Hepatocyte (in vitro differentiated cells): ENCODE data around the gene CCDC85C. TPM values are rescaled to one million over a fixed set of nuclear protein-coding genes. Genes with fewer than 3 reads are reported as not detected.

Source experiments
- DNase-seq: peaks from one replicate; pipeline ENCODE4 v3.0.0-alpha.2; 2016; ENCODE audit warnings: low spot score
- H2AFZ ChIP-seq: fragments of 200-600 bp; sonication (generic); 2 replicates; pipeline ENCODE4 v1.6.0; 2016; ENCODE audit warnings: antibody characterized with exemption, mild to moderate bottlenecking
- H3K27ac ChIP-seq: fragments of 200-600 bp; sonication (generic); 2 replicates; pipeline ENCODE4 v1.5.1; 2016; ENCODE audit warnings: mild to moderate bottlenecking
- H3K27me3 ChIP-seq: fragments of 200-600 bp; sonication (generic); 2 replicates; pipeline ENCODE4 v1.6.1; 2016
- H3K36me3 ChIP-seq: fragments of 200-600 bp; sonication (generic); replicated peaks from 2 replicates; pipeline ENCODE4 v1.5.1; 2016; ENCODE audit warnings: low read depth; ENCODE audit not compliant: insufficient read depth
- H3K4me1 ChIP-seq: fragments of 200-600 bp; sonication (generic); 2 replicates; pipeline ENCODE4 v1.5.1; 2016; ENCODE audit warnings: mild to moderate bottlenecking, moderate library complexity; ENCODE audit not compliant: insufficient read depth
- H3K4me2 ChIP-seq: fragments of 200-600 bp; sonication (generic); 2 replicates; pipeline ENCODE4 v1.6.0; 2016
- H3K4me3 ChIP-seq: fragments of 200-600 bp; sonication (generic); 2 replicates; pipeline ENCODE4 v1.5.1; 2016; ENCODE audit warnings: mild to moderate bottlenecking
- H3K79me2 ChIP-seq: fragments of 200-600 bp; sonication (generic); 2 replicates; pipeline ENCODE4 v1.6.0; 2017; ENCODE audit warnings: mild to moderate bottlenecking
- H3K9me2 ChIP-seq: fragments of 200-600 bp; sonication (generic); replicated peaks from 2 replicates; pipeline ENCODE4 v1.6.0; 2017; ENCODE audit warnings: mild to moderate bottlenecking; ENCODE audit not compliant: insufficient read depth
- H3K9me3 ChIP-seq: fragments of 200-600 bp; sonication (generic); 2 replicates; pipeline ENCODE4 v1.5.1; 2016; ENCODE audit warnings: low read depth, mild to moderate bottlenecking
- H4K20me1 ChIP-seq: fragments of 200-600 bp; sonication (generic); 2 replicates; pipeline ENCODE4 v1.6.0; 2016; ENCODE audit warnings: mild to moderate bottlenecking; ENCODE audit not compliant: insufficient read depth, poor library complexity, severe bottlenecking
- CTCF ChIP-seq: fragments of 200-600 bp; sonication (generic); IDR thresholded peaks from 2 replicates; pipeline ENCODE4 v1.5.1; 2016; ENCODE audit warnings: antibody characterized with exemption, mild to moderate bottlenecking; ENCODE audit not compliant: poor library complexity
- EZH2 ChIP-seq: fragments of 200-600 bp; sonication (generic); IDR thresholded peaks from 2 replicates; pipeline ENCODE4 v1.6.1; 2016; ENCODE audit warnings: antibody characterized with exemption, mild to moderate bottlenecking, borderline replicate concordance
- EZH2phosphoT487 ChIP-seq: fragments of 200-600 bp; sonication (generic); IDR thresholded peaks from one replicate; pipeline ENCODE4 v1.6.1; 2018; ENCODE audit warnings: antibody characterized with exemption, mild to moderate bottlenecking, low read depth, moderate library complexity; ENCODE audit not compliant: unreplicated experiment, severe bottlenecking
- WGBS: methylation state at CpG from one replicate; pipeline ENCODE4 v1.1.6; 2016; ENCODE audit warnings: low lambda C conversion rate; ENCODE audit errors: missing lambda C conversion rate; 5-methylcytosine and 5-hydroxymethylcytosine counted together
- polyA plus RNA-seq: library from polyadenylated mRNA; unstranded; fragments of >200 nt; fragmentation: Nextera tagmentation; extraction: Ambion mirVana; gene quantifications from 2 replicates; pipeline ENCODE4 v1.2.1, GENCODE V29; 2016
- total RNA-seq: library from RNA; depleted of rRNA; stranded (reverse); fragments of >200 nt; gene quantifications from 2 replicates; pipeline ENCODE4 v1.2.3, GENCODE V29; 2014

The CCDC85C gene
- total and polyA plus RNA-seq, 2 experiments from 2014 or later, result 37.8 to 47.2 TPM

DNA sequence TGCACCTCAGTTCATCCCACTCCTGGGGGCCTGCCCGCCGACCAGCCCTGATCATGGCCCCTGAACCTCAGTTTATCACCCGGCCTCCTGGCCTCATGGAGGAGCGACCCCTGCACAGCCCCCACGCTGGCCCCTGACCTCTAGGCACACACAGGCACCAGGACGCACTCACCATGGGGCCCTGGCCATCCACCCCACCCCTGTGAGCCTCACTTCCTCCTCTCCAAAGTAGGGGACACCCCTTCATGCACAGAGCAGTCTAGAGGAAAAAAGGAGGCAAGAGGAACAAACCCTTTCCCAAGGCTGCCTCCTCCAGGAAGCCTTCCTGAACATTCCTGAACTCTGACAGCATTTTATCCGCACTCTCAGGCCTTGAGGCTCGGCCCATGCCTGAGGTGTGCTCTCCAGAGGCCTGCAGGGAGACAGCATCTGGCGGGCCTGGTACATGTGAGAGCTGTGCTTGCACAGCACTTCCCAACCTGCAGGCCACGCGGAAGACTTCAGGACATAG lies 83.4 kb downstream of the CCDC85C start:
- TF ChIP-seq CTCF, result no peak
- TF ChIP-seq EZH2phosphoT487, result no peak
- TF ChIP-seq EZH2, result no peak
- H4K20me1 ChIP-seq, result peaks cover 38% of the 10 kb centered on the region
- H3K4me2 ChIP-seq, result no peak overlapping the region
- no peak overlapping the region for H2AFZ ChIP-seq
- H3K4me3 ChIP-seq, result no peak overlapping the region
- H3K79me2 ChIP-seq, result peaks cover 47% of the 10 kb centered on the region
- H3K4me1 ChIP-seq, result peaks cover 36% of the 10 kb centered on the region
- no peak for DNase-seq
- no peaks in the 10 kb centered on the region for H3K9me3 ChIP-seq
- H3K27me3 ChIP-seq, result no peaks in the 10 kb centered on the region
- no peaks in the 10 kb centered on the region for H3K36me3 ChIP-seq
- H3K9me2 ChIP-seq, result no peaks in the 10 kb centered on the region
- 78% methylated on average over 9 of the region's 11 CpGs for WGBS
- H3K27ac ChIP-seq, result no peak overlapping the region

DNA sequence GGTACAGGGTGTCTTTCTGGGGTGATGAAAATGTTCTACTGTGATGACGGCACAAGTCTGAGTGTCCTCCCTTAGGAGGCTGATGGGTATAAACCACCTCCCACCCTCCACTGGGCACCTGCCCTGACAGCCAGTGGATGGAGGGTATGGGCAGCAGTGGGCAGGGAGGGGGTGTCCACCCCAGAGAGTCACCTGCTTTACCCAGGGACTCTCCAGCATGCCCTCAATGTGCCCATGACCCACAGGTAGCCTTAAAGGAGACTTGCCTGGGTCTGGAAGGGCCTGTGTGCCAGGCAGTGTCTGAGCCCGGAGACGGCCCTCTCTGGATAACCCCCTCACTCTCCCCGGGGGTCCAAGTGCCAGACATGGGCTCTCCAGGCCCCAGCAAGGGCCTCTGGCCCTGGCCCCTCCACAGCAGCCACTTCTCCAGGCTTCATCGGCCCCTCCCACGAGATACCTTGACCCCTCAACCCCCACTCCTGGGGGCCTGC lies 84.0 kb downstream of the CCDC85C start:
- Histone ChIP-seq H3K27ac (no peak overlapping the region), H4K20me1 (peaks cover 38% of the 10 kb centered on the region), H3K9me3 (no peaks in the 10 kb centered on the region), H3K9me2 (no peaks in the 10 kb centered on the region), H2AFZ (no peak overlapping the region), H3K4me2 (no peak overlapping the region), H3K36me3 (no peaks in the 10 kb centered on the region), H3K79me2 (peaks cover 43% of the 10 kb centered on the region), H3K27me3 (no peaks in the 10 kb centered on the region), H3K4me3 (no peak overlapping the region), H3K4me1 (peaks cover 30% of the 10 kb centered on the region)
- DNase-seq, result no peak
- no peak for TF ChIP-seq CTCF
- no peak for TF ChIP-seq EZH2
- TF ChIP-seq EZH2phosphoT487, result no peak
- 95% methylated on average over 4 of the region's 6 CpGs for WGBS

GRCh38 chr14:99519347-99519881 lies 84.6 kb downstream of the CCDC85C start:
- no peak overlapping the region for H3K4me3 ChIP-seq

DNA sequence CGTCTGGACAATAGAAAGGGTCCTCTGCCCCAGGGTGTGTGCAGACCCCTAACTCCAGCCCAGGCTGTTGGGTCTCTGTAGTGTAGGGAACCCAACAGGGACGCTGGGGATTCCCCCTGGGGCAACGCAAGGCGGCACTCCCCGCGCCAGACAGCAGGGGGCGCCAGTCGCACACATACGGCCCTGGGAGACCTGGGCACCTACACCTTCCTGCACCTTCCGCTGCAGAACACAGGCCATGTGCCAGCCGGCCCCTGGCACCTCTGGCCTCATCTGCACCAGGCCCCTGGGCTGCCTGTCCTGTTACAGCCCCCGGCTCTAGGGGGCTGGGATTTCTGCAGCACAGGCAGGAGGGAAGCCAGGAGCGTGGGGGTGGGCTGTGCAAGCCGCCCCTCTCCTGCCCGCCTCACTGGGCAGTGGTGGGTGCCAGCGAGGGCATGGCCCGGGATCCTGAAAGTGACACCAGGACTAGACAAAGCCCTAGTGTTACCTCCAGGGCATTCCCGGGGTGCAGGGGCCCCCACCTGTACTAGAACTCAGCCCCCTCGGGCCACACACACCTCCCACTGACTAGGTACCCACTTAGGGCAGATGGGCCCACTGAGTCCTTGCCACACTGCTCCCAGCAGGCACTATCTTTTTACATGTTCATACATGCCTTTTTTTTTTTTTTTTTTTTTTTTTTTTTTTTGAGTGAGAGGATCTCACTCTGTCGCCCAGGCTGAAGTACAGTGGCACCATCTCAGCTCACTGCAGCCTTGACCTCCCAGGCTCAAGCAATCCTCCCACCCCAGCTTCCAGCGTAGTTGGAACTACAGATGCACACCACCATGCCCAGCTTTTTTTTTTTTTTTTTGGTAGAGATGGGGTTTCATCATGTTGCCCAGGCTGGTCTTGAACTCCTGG lies 85.3 kb downstream of the CCDC85C start:
- DNase-seq, result peak; percentile 82
- H3K27me3 ChIP-seq, result no peaks in the 10 kb centered on the region
- peaks cover 38% of the 10 kb centered on the region for H4K20me1 ChIP-seq
- no peak overlapping the region for H2AFZ ChIP-seq
- H3K9me3 ChIP-seq, result no peaks in the 10 kb centered on the region
- no peak overlapping the region for H3K4me3 ChIP-seq
- no peak overlapping the region for H3K4me2 ChIP-seq
- no peaks in the 10 kb centered on the region for H3K36me3 ChIP-seq
- WGBS, result 49% methylated on average over 21 of the region's 21 CpGs
- peaks cover 42% of the 10 kb centered on the region for H3K79me2 ChIP-seq
- H3K27ac ChIP-seq, result no peak overlapping the region
- H3K9me2 ChIP-seq, result no peaks in the 10 kb centered on the region
- H3K4me1 ChIP-seq, result peaks cover 17% of the 10 kb centered on the region
- TF ChIP-seq EZH2phosphoT487 (no peak), CTCF (peak; percentile 97)

More at GRCh38 chr14:99519347-99519881, 84.6 kb downstream of the CCDC85C start:
- WGBS, result 97% methylated on average over 8 of the region's 8 CpGs
- H3K36me3 ChIP-seq, result no peaks in the 10 kb centered on the region
- H3K4me1 ChIP-seq, result peaks cover 24% of the 10 kb centered on the region
- peaks cover 43% of the 10 kb centered on the region for H3K79me2 ChIP-seq
- H3K27ac ChIP-seq, result no peak overlapping the region
- TF ChIP-seq EZH2 (no peak), EZH2phosphoT487 (no peak)
- DNase-seq, result no peak
- no peaks in the 10 kb centered on the region for H3K9me3 ChIP-seq
- no peak overlapping the region for H2AFZ ChIP-seq
- peaks cover 38% of the 10 kb centered on the region for H4K20me1 ChIP-seq
- H3K4me2 ChIP-seq, result no peak overlapping the region
- no peaks in the 10 kb centered on the region for H3K9me2 ChIP-seq
- no peaks in the 10 kb centered on the region for H3K27me3 ChIP-seq
